HG02759 (cell line): ENCODE data around the gene ADGRL2.

ENCODE experiments used
- ATAC-seq: cut with Tn5 transposase; IDR thresholded peaks from one replicate; pipeline ENCODE4 v1.9.1; 2021; ENCODE audit warnings: mild to moderate bottlenecking, moderate library complexity; ENCODE audit not compliant: unreplicated experiment

The ADGRL2 gene

GRCh38 chr1:81805537-81806431, 5.0 kb downstream of the ADGRL2 start:
- ATAC-seq, result no peak

GRCh38 chr1:81806432-81806770, 5.7 kb downstream of the ADGRL2 start:
- no peak for ATAC-seq

GRCh38 chr1:81808760-81809159, 8.0 kb downstream of the ADGRL2 start:
- no peak for ATAC-seq

- no peak for ATAC-seq
Measured at GRCh38 chr1:81809808-81810207, 9.1 kb downstream of the ADGRL2 start.

- ATAC-seq, result no peak
Measured at GRCh38 chr1:81811757-81812371, 11.1 kb downstream of the ADGRL2 start.

- no peak for ATAC-seq
Measured at GRCh38 chr1:81812712-81813111, 12.0 kb downstream of the ADGRL2 start.

- no peak for ATAC-seq
Measured at GRCh38 chr1:81813691-81814090, 13.0 kb downstream of the ADGRL2 start.

- ATAC-seq, result no peak
Measured at GRCh38 chr1:81819613-81820012, 18.9 kb downstream of the ADGRL2 start.

GRCh38 chr1:81820765-81821164, 20.0 kb downstream of the ADGRL2 start:
- no peak for ATAC-seq

GRCh38 chr1:81823082-81823481, 22.3 kb downstream of the ADGRL2 start:
- ATAC-seq, result no peak

- ATAC-seq, result no peak
Measured at GRCh38 chr1:81824759-81825158, 24.0 kb downstream of the ADGRL2 start.

- no peak for ATAC-seq
Measured at GRCh38 chr1:81827942-81828341, 27.2 kb downstream of the ADGRL2 start.

GRCh38 chr1:81832573-81832972, 31.8 kb downstream of the ADGRL2 start:
- ATAC-seq, result no peak

- no peak for ATAC-seq
Measured at GRCh38 chr1:81833722-81834121, 33.0 kb downstream of the ADGRL2 start.

- no peak for ATAC-seq
Measured at GRCh38 chr1:81834268-81834667, 33.5 kb downstream of the ADGRL2 start.

GRCh38 chr1:81834921-81835698, 34.4 kb downstream of the ADGRL2 start:
- no peak for ATAC-seq

GRCh38 chr1:81836007-81836626, 35.4 kb downstream of the ADGRL2 start:
- ATAC-seq, result no peak

GRCh38 chr1:81838600-81839218, 38.0 kb downstream of the ADGRL2 start:
- ATAC-seq, result no peak

- ATAC-seq, result no peak
Measured at GRCh38 chr1:81840805-81841204, 40.1 kb downstream of the ADGRL2 start.

- ATAC-seq, result no peak
Measured at GRCh38 chr1:81841795-81842194, 41.1 kb downstream of the ADGRL2 start.

GRCh38 chr1:81844477-81844876, 43.7 kb downstream of the ADGRL2 start:
- no peak for ATAC-seq
